ENCODE measurements around the gene CHCHD2.

Gene CHCHD2

GRCh38 chr7:56053993-56054392, 52.3 kb downstream of the CHCHD2 start:
- TF ChIP-seq CTCF (conservative IDR thresholded peaks at IDR 0.05; ENCODE audit: low read depth, low read length), result no peak
- DNase-seq (ENCODE audit: low read depth), result no peak
- H3K4me3 ChIP-seq (ENCODE audit: low read length), result no peak overlapping the region

- peak overlapping the region; percentile 80 for H3K4me3 ChIP-seq (ENCODE audit: low read length)
- no peak for DNase-seq (ENCODE audit: low read depth)
- no peak for TF ChIP-seq CTCF (conservative IDR thresholded peaks at IDR 0.05; ENCODE audit: low read depth, low read length)
These were observed 52.9 kb downstream of the CHCHD2 start for GRCh38 chr7:56053379-56053778.
